GM19438 (cell line): ENCODE data around the gene NPAS3.

Experiments used
- ATAC-seq: cut with Tn5 transposase; IDR thresholded peaks from one replicate; pipeline ENCODE4 v1.9.1; 2021; ENCODE audit warnings: low read depth; ENCODE audit not compliant: unreplicated experiment

NPAS3 gene

GRCh38 chr14:33679461-33680225 is 741.0 kb downstream of the NPAS3 start:
- no peak for ATAC-seq

- ATAC-seq: no peak
These were observed 742.2 kb downstream of the NPAS3 start for GRCh38 chr14:33680873-33681272.

GRCh38 chr14:33682760-33683159 is 744.1 kb downstream of the NPAS3 start:
- no peak for ATAC-seq

- no peak for ATAC-seq
These were observed 746.3 kb downstream of the NPAS3 start for GRCh38 chr14:33685026-33685425.

GRCh38 chr14:33685698-33686097 is 747.0 kb downstream of the NPAS3 start:
- no peak for ATAC-seq

- ATAC-seq: no peak
These were observed 747.5 kb downstream of the NPAS3 start for GRCh38 chr14:33686218-33686617.

- no peak for ATAC-seq
These were observed 748.2 kb downstream of the NPAS3 start for GRCh38 chr14:33686856-33687255.

- ATAC-seq: no peak
These were observed 751.0 kb downstream of the NPAS3 start for GRCh38 chr14:33689680-33690079.

GRCh38 chr14:33691907-33692306 is 753.2 kb downstream of the NPAS3 start:
- ATAC-seq: no peak

- no peak for ATAC-seq
These were observed 754.1 kb downstream of the NPAS3 start for GRCh38 chr14:33692762-33693161.

- ATAC-seq: no peak
These were observed 754.6 kb downstream of the NPAS3 start for GRCh38 chr14:33693237-33693636.

- no peak for ATAC-seq
These were observed 757.5 kb downstream of the NPAS3 start for GRCh38 chr14:33696165-33696564.

- ATAC-seq: no peak
These were observed 760.8 kb downstream of the NPAS3 start for GRCh38 chr14:33699300-33699983.

GRCh38 chr14:33700052-33700451 is 761.4 kb downstream of the NPAS3 start:
- no peak for ATAC-seq

GRCh38 chr14:33702293-33702692 is 763.6 kb downstream of the NPAS3 start:
- ATAC-seq: no peak

GRCh38 chr14:33704481-33704880 is 765.8 kb downstream of the NPAS3 start:
- no peak for ATAC-seq

- ATAC-seq: no peak
These were observed 766.8 kb downstream of the NPAS3 start for GRCh38 chr14:33705490-33705889.

- no peak for ATAC-seq
These were observed 769.0 kb downstream of the NPAS3 start for GRCh38 chr14:33707716-33708115.

- ATAC-seq: no peak
These were observed 770.6 kb downstream of the NPAS3 start for GRCh38 chr14:33709283-33709682.

- ATAC-seq: no peak
These were observed 771.0 kb downstream of the NPAS3 start for GRCh38 chr14:33709711-33710110.

- no peak for ATAC-seq
These were observed 771.6 kb downstream of the NPAS3 start for GRCh38 chr14:33710273-33710672.

GRCh38 chr14:33711194-33711593 is 772.5 kb downstream of the NPAS3 start:
- ATAC-seq: no peak
